ENCODE results near the gene RABEP1.

- TF ChIP-seq, protein P1, sequence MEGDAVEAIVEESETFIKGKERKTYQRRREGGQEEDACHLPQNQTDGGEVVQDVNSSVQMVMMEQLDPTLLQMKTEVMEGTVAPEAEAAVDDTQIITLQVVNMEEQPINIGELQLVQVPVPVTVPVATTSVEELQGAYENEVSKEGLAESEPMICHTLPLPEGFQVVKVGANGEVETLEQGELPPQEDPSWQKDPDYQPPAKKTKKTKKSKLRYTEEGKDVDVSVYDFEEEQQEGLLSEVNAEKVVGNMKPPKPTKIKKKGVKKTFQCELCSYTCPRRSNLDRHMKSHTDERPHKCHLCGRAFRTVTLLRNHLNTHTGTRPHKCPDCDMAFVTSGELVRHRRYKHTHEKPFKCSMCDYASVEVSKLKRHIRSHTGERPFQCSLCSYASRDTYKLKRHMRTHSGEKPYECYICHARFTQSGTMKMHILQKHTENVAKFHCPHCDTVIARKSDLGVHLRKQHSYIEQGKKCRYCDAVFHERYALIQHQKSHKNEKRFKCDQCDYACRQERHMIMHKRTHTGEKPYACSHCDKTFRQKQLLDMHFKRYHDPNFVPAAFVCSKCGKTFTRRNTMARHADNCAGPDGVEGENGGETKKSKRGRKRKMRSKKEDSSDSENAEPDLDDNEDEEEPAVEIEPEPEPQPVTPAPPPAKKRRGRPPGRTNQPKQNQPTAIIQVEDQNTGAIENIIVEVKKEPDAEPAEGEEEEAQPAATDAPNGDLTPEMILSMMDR (IDR thresholded peaks at IDR 0.05) = no peak
- TF ChIP-seq POLR2A (IDR thresholded peaks at IDR 0.05) = no peak
Observed at GRCh38 chr17:5354310-5354709, 72.2 kb downstream of the RABEP1 start.
